MM.1S (cell line): ENCODE measurements around the gene VANGL2.

Source experiments
- DNase-seq: peaks from one replicate; pipeline ENCODE4 v3.0.0-alpha.2; 2015
- H2AFZ ChIP-seq: fragments of 300-600 bp; sonication (generic); 2 replicates; pipeline ENCODE4 v1.6.0; 2016; ENCODE audit warnings: antibody characterized with exemption, low read length
- H3F3A ChIP-seq: fragments of 300-600 bp; sonication (generic); 2 replicates; pipeline ENCODE4 v1.6.1; 2016; ENCODE audit warnings: mild to moderate bottlenecking, antibody characterized with exemption, low read length, moderate library complexity, mixed read lengths; ENCODE audit not compliant: insufficient read depth
- H3K27ac ChIP-seq: fragments of 300-600 bp; sonication (generic); 2 replicates; pipeline ENCODE4 v1.5.1; 2016; ENCODE audit warnings: mild to moderate bottlenecking, low read length
- H3K27me3 ChIP-seq: fragments of 300-600 bp; sonication (generic); replicated peaks from 2 replicates; pipeline ENCODE4 v1.6.0; 2016; ENCODE audit warnings: low read length; ENCODE audit not compliant: insufficient read depth
- H3K36me3 ChIP-seq: fragments of 300-600 bp; sonication (generic); replicated peaks from 2 replicates; pipeline ENCODE4 v1.6.1; 2016; ENCODE audit warnings: mild to moderate bottlenecking, low read length, mixed read lengths; ENCODE audit not compliant: insufficient read depth
- H3K4me1 ChIP-seq: fragments of 300-600 bp; sonication (generic); 2 replicates; pipeline ENCODE4 v1.6.1; 2016; ENCODE audit warnings: low read length, mixed read lengths
- H3K4me2 ChIP-seq: fragments of 300-600 bp; sonication (generic); 2 replicates; pipeline ENCODE4 v1.6.0; 2016; ENCODE audit warnings: low read depth, low read length
- H3K4me3 ChIP-seq: fragments of 300-600 bp; sonication (generic); 2 replicates; pipeline ENCODE4 v1.5.1; 2016; ENCODE audit warnings: low read length, mixed read lengths
- H3K79me2 ChIP-seq: fragments of 300-600 bp; sonication (generic); 2 replicates; pipeline ENCODE4 v1.6.1; 2016; ENCODE audit warnings: mixed run types, low read length, mixed read lengths
- H3K9ac ChIP-seq: fragments of 300-600 bp; sonication (generic); 2 replicates; pipeline ENCODE4 v1.6.1; 2016; ENCODE audit warnings: low read length, mixed read lengths
- H3K9me2 ChIP-seq: fragments of 300-600 bp; sonication (generic); replicated peaks from 2 replicates; pipeline ENCODE4 v1.6.1; 2016; ENCODE audit warnings: mild to moderate bottlenecking, low read length, mixed read lengths; ENCODE audit not compliant: insufficient read depth
- H3K9me3 ChIP-seq: fragments of 300-600 bp; sonication (generic); replicated peaks from 2 replicates; pipeline ENCODE4 v1.6.1; 2016; ENCODE audit warnings: mild to moderate bottlenecking, low read length, mixed read lengths; ENCODE audit not compliant: insufficient read depth
- H4K20me1 ChIP-seq: fragments of 300-600 bp; sonication (generic); 2 replicates; pipeline ENCODE4 v1.6.1; 2016; ENCODE audit warnings: mild to moderate bottlenecking, low read length, moderate library complexity, mixed read lengths; ENCODE audit not compliant: insufficient read depth
- EZH2 ChIP-seq: fragments of 300-600 bp; sonication (generic); optimal IDR thresholded peaks from 2 replicates; pipeline ENCODE3; 2017; ENCODE audit warnings: low read depth, mild to moderate bottlenecking, antibody characterized with exemption, low read length, mixed read lengths
- EZH2phosphoT487 ChIP-seq: fragments of 300-600 bp; sonication (generic); IDR thresholded peaks from 2 replicates; pipeline ENCODE4 v1.6.1; 2018; ENCODE audit warnings: antibody characterized with exemption, low read length
- TF ChIP-seq, protein P1 (sequence below): fragments of 300-600 bp; sonication (generic); IDR thresholded peaks from 2 replicates; pipeline ENCODE4 v1.5.1; 2016; ENCODE audit warnings: antibody characterized with exemption, low read length, mixed read lengths

Gene VANGL2

DNA sequence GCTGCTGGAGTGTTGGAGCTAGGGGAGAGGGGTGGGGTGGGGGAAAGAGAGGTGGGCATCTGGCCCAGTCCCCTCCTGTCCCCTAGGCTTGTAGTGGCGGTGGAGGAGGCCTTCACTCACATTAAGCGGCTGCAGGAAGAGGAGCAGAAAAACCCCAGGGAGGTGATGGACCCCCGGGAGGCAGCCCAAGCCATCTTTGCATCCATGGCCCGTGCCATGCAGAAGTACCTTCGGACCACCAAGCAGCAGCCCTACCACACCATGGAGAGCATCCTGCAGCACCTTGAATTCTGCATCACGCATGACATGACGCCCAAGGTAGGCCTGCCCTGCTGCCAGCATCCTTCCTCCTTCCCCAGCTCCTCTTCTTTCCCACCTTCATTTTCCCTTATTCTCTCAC lies 23.6 kb downstream of the VANGL2 start:
- Histone ChIP-seq H3K9me3 (no peaks in the 10 kb centered on the region), H3K36me3 (no peaks in the 10 kb centered on the region)

DNA sequence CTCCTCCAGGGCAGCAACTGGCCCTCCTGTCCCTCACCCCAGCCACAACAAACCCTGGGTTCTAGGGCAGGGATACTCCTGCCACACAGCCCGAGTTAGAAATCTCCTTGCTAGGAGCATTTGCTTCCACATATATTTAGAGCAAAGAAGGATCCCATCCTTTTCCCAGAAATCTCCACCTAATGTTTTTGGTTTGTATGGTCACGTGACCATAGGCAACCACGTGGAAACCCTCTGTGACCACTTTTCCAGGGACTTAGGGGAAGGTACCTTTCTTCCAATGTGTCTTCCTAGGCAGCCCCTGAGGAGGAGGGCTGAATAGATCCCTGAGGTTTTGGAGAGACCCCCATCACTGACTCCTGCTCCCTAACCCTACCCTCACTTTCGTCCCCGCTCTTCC lies 25.5 kb downstream of the VANGL2 start:
- no peak for DNase-seq
- H3K9ac ChIP-seq = no peak overlapping the region

More for the DNA sequence above, 23.6 kb downstream of the VANGL2 start:
- Histone ChIP-seq H3F3A (peaks cover 9% of the 10 kb centered on the region), H3K4me3 (no peak overlapping the region), H2AFZ (no peak overlapping the region), H3K9ac (no peak overlapping the region), H3K9me2 (no peaks in the 10 kb centered on the region), H3K27me3 (no peaks in the 10 kb centered on the region), H3K27ac (no peak overlapping the region), H3K4me2 (no peak overlapping the region), H3K4me1 (peaks cover 10% of the 10 kb centered on the region), H3K79me2 (no peaks in the 10 kb centered on the region), H4K20me1 (no peaks in the 10 kb centered on the region)
- TF ChIP-seq EZH2 (no peak), EZH2phosphoT487 (no peak)
- TF ChIP-seq, protein P1, sequence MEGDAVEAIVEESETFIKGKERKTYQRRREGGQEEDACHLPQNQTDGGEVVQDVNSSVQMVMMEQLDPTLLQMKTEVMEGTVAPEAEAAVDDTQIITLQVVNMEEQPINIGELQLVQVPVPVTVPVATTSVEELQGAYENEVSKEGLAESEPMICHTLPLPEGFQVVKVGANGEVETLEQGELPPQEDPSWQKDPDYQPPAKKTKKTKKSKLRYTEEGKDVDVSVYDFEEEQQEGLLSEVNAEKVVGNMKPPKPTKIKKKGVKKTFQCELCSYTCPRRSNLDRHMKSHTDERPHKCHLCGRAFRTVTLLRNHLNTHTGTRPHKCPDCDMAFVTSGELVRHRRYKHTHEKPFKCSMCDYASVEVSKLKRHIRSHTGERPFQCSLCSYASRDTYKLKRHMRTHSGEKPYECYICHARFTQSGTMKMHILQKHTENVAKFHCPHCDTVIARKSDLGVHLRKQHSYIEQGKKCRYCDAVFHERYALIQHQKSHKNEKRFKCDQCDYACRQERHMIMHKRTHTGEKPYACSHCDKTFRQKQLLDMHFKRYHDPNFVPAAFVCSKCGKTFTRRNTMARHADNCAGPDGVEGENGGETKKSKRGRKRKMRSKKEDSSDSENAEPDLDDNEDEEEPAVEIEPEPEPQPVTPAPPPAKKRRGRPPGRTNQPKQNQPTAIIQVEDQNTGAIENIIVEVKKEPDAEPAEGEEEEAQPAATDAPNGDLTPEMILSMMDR = no peak
- no peak for DNase-seq

DNA sequence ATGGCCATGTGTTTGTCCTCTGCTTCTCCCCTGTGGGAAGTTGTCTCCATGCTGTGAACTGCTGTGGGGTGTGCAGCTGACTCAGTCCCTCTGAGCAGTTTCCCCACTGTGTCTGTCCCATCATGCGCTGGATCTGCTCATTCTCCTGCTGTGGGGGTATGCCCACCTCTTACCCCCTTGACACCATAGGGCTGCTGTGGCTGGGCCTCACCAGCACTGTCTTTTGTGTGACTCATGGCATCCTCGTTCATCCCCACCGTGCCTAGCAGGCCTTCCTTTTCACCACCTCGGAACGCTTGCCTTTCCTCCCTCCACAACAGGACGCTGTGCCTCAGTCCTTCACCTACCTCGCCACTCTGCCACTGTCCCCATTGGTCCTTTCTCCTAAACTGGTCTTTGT lies 27.3 kb downstream of the VANGL2 start:
- no peaks in the 10 kb centered on the region for H3K79me2 ChIP-seq
- H3K36me3 ChIP-seq = no peaks in the 10 kb centered on the region
- no peak overlapping the region for H3K4me2 ChIP-seq
- no peak overlapping the region for H3K27ac ChIP-seq
- peaks cover 39% of the 10 kb centered on the region for H3K4me1 ChIP-seq
- no peaks in the 10 kb centered on the region for H3K9me2 ChIP-seq
- H3K9ac ChIP-seq = no peak overlapping the region
- H3K4me3 ChIP-seq = no peak overlapping the region
- no peaks in the 10 kb centered on the region for H3K9me3 ChIP-seq
- DNase-seq = no peak
- no peak for TF ChIP-seq EZH2
- TF ChIP-seq, protein P1 = no peak
- TF ChIP-seq EZH2phosphoT487 = no peak
- no peaks in the 10 kb centered on the region for H3K27me3 ChIP-seq
- H3F3A ChIP-seq = peaks cover 30% of the 10 kb centered on the region
- no peak overlapping the region for H2AFZ ChIP-seq
- H4K20me1 ChIP-seq = no peaks in the 10 kb centered on the region

More for the DNA sequence above, 25.5 kb downstream of the VANGL2 start:
- no peak overlapping the region for H3K27ac ChIP-seq
- no peaks in the 10 kb centered on the region for H3K9me2 ChIP-seq
- no peaks in the 10 kb centered on the region for H4K20me1 ChIP-seq
- H3K27me3 ChIP-seq = no peaks in the 10 kb centered on the region
- peaks cover 26% of the 10 kb centered on the region for H3K4me1 ChIP-seq
- no peaks in the 10 kb centered on the region for H3K9me3 ChIP-seq
- H2AFZ ChIP-seq = no peak overlapping the region
- H3K79me2 ChIP-seq = no peaks in the 10 kb centered on the region
- no peak overlapping the region for H3K4me2 ChIP-seq
- no peak overlapping the region for H3K4me3 ChIP-seq
- no peak for TF ChIP-seq EZH2phosphoT487
- TF ChIP-seq EZH2 = no peak
- TF ChIP-seq, protein P1 = no peak
- no peaks in the 10 kb centered on the region for H3K36me3 ChIP-seq
- H3F3A ChIP-seq = peaks cover 28% of the 10 kb centered on the region

DNA sequence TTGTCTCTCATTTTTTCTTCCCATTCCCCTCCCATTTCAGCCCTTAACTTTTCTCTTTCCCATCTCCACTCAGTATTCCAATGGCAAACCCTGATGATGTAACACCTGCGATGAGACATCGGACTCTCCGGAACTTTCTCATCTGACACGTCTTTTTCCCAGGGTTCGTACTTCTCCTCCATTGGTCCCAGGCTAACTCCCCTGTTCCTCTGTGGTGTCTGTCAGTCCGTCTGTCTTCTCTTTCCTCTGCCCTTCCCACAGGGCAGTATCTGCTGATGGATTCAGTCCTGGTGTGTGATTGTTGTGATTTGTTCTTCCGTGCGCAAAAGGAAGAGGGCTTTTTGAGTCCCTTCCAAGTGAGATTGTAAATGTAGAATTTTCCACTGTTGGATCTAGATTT lies 27.7 kb downstream of the VANGL2 start:
- Histone ChIP-seq H3K9ac (no peak overlapping the region), H3K79me2 (no peaks in the 10 kb centered on the region), H3K27me3 (no peaks in the 10 kb centered on the region), H3K36me3 (no peaks in the 10 kb centered on the region), H4K20me1 (no peaks in the 10 kb centered on the region), H3K4me2 (no peak overlapping the region), H3K9me2 (no peaks in the 10 kb centered on the region), H3K27ac (no peak overlapping the region), H2AFZ (no peak overlapping the region), H3F3A (peaks cover 30% of the 10 kb centered on the region), H3K9me3 (no peaks in the 10 kb centered on the region), H3K4me1 (peaks cover 44% of the 10 kb centered on the region), H3K4me3 (no peak overlapping the region)
- no peak for TF ChIP-seq EZH2
- no peak for TF ChIP-seq EZH2phosphoT487
- TF ChIP-seq, protein P1 = no peak
- no peak for DNase-seq
